ENCODE measurements around the gene ZMYND12. TPM values are rescaled to one million over a fixed set of nuclear protein-coding genes. Genes with fewer than 3 reads are reported as not detected.

Gene ZMYND12
- total and polyA plus RNA-seq, 4 donors: 0.26 to 1.1 TPM; not detected in 2

DNA sequence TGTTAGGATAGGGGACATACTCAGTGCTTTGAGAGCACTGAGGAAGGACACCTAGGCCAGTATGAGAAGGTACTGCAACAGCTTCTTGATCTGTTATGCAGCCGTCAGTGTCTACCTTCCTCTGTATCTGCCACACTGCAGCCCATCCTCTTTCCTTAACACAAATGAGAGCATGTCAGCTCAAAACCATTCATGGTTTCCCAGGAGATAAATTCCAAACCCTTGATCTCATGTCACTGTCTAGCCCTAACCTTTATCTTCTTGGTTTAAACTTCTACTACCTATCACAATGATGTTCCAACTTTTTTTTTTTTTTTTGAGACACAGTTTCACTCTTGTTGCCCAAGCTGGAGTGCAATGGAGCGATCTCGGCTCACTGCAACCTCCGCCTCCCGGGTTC is 1.4 kb downstream of the ZMYND12 start:
- ATAC-seq (ENCODE audit: low FRiP score): no peak
- H3K36me3 ChIP-seq (ENCODE audit: control insufficient read depth in 1 of 2, insufficient read depth in 2 of 2, low read length in 1 of 2): no peaks in the 10 kb centered on the region
- no peaks in the 10 kb centered on the region for H3K27me3 ChIP-seq (ENCODE audit: control insufficient read depth in 1 of 2, insufficient read depth in 2 of 2, low read length in 1 of 2)
- H3K4me3 ChIP-seq (ENCODE audit: low read length in 2 of 2): no peak overlapping the region
- H3K9me3 ChIP-seq (ENCODE audit: control insufficient read depth, low read length): no peaks in the 10 kb centered on the region
- WGBS, 2 donors: 96 to 97% methylated on average over 5 of the region's 5 CpGs
- no peaks in the 10 kb centered on the region for H3K4me1 ChIP-seq (ENCODE audit: control insufficient read depth in 1 of 2, insufficient read depth in 2 of 2, low read length in 2 of 2)
- DNase-seq: no peak
- intact Hi-C loops (cut with DNase I): no loop called here
- H3K27ac ChIP-seq (ENCODE audit: low read depth in 1 of 2, low read length in 2 of 2): no peak overlapping the region

DNA sequence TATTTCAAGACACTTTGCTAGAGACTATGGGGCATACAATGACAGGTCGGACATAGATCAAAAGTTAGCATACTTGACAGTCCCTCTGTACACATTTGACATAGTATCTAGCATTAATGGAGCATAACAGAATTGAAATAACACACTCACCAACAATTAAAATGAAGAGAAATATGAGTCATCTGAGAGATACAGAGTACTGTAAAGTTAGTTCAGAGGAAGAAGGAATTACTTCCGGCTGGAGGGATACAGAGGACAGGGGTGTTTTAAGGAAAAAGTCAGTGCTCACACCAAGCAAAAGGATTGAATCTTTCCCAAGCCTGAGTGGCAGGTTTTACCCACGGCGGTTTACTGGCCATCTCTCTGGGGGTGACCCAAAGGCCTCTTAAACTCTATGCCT is 2.4 kb downstream of the ZMYND12 start:
- ATAC-seq (ENCODE audit: low FRiP score) (no peak), DNase-seq (no peak)
- WGBS, 2 donors: 80 to 81% methylated on average over 4 of the region's 4 CpGs
- Histone ChIP-seq H3K4me3 (ENCODE audit: low read length in 2 of 2) (no peak overlapping the region), H3K27ac (ENCODE audit: low read depth in 1 of 2, low read length in 2 of 2) (no peak overlapping the region), H3K27me3 (ENCODE audit: control insufficient read depth in 1 of 2, insufficient read depth in 2 of 2, low read length in 1 of 2) (no peaks in the 10 kb centered on the region), H3K9me3 (ENCODE audit: control insufficient read depth, low read length) (no peaks in the 10 kb centered on the region), H3K4me1 (ENCODE audit: control insufficient read depth in 1 of 2, insufficient read depth in 2 of 2, low read length in 2 of 2) (no peaks in the 10 kb centered on the region), H3K36me3 (ENCODE audit: control insufficient read depth in 1 of 2, insufficient read depth in 2 of 2, low read length in 1 of 2) (no peaks in the 10 kb centered on the region)
- intact Hi-C loops (cut with DNase I): no loop called here

GRCh38 chr1:42450061-42450460 is 5.8 kb downstream of the ZMYND12 start:
- intact Hi-C loops (cut with DNase I): no loop called here
- no peaks in the 10 kb centered on the region for H3K9me3 ChIP-seq (ENCODE audit: control insufficient read depth, low read length)
- 58 to 59% methylated on average over 1 of the region's 1 CpG for WGBS, 2 donors
- no peaks in the 10 kb centered on the region for H3K36me3 ChIP-seq (ENCODE audit: control insufficient read depth in 1 of 2, insufficient read depth in 2 of 2, low read length in 1 of 2)
- H3K27me3 ChIP-seq (ENCODE audit: control insufficient read depth in 1 of 2, insufficient read depth in 2 of 2, low read length in 1 of 2): no peaks in the 10 kb centered on the region
- H3K4me3 ChIP-seq (ENCODE audit: low read length in 2 of 2): no peak overlapping the region
- no peak overlapping the region for H3K27ac ChIP-seq (ENCODE audit: low read depth in 1 of 2, low read length in 2 of 2)
- DNase-seq (no peak), ATAC-seq (ENCODE audit: low FRiP score) (no peak)
- H3K4me1 ChIP-seq (ENCODE audit: control insufficient read depth in 1 of 2, insufficient read depth in 2 of 2, low read length in 2 of 2): no peaks in the 10 kb centered on the region

- no peak for ATAC-seq (ENCODE audit: low FRiP score)
- Histone ChIP-seq H3K27me3 (ENCODE audit: control insufficient read depth in 1 of 2, insufficient read depth in 2 of 2, low read length in 1 of 2) (no peaks in the 10 kb centered on the region), H3K4me1 (ENCODE audit: control insufficient read depth in 1 of 2, insufficient read depth in 2 of 2, low read length in 2 of 2) (no peaks in the 10 kb centered on the region), H3K27ac (ENCODE audit: low read depth in 1 of 2, low read length in 2 of 2) (no peak overlapping the region), H3K4me3 (ENCODE audit: low read length in 2 of 2) (no peak overlapping the region), H3K9me3 (ENCODE audit: control insufficient read depth, low read length) (no peaks in the 10 kb centered on the region), H3K36me3 (ENCODE audit: control insufficient read depth in 1 of 2, insufficient read depth in 2 of 2, low read length in 1 of 2) (no peaks in the 10 kb centered on the region)
- intact Hi-C loops (cut with DNase I): no loop called here
- no peak for DNase-seq
These were observed 6.6 kb downstream of the ZMYND12 start for GRCh38 chr1:42449256-42449655.

- Histone ChIP-seq H3K27ac (ENCODE audit: low read depth in 1 of 2, low read length in 2 of 2) (no peak overlapping the region), H3K4me1 (ENCODE audit: control insufficient read depth in 1 of 2, insufficient read depth in 2 of 2, low read length in 2 of 2) (no peaks in the 10 kb centered on the region), H3K9me3 (ENCODE audit: control insufficient read depth, low read length) (no peaks in the 10 kb centered on the region), H3K36me3 (ENCODE audit: control insufficient read depth in 1 of 2, insufficient read depth in 2 of 2, low read length in 1 of 2) (no peaks in the 10 kb centered on the region), H3K27me3 (ENCODE audit: control insufficient read depth in 1 of 2, insufficient read depth in 2 of 2, low read length in 1 of 2) (no peaks in the 10 kb centered on the region), H3K4me3 (ENCODE audit: low read length in 2 of 2) (no peak overlapping the region)
- intact Hi-C loops (cut with DNase I): no loop called here
- DNase-seq (no peak), ATAC-seq (ENCODE audit: low FRiP score) (no peak)
- WGBS, 2 donors: 41 to 47% methylated on average over 2 of the region's 2 CpGs
These were observed 13.2 kb downstream of the ZMYND12 start for GRCh38 chr1:42442662-42443061.

DNA sequence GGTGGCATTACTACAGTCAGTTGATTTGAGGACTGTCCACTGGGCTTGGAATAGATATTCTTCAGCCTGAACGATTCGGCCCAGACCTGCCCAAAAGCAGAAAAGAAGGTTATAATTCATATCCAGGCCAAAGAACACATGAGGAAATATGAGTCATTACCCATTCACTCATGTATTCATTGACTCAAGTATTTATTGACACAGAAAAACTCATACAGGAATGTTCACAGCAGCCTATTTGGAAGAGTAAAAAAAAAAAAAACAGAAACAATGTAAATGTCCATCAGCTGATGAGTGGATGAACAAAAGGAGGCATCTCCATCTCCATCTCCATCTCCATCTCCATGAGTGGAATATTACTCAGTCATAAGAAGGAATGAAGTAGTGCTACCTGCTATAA is 15.9 kb downstream of the ZMYND12 start:
- no peaks in the 10 kb centered on the region for H3K36me3 ChIP-seq (ENCODE audit: control insufficient read depth in 1 of 2, insufficient read depth in 2 of 2, low read length in 1 of 2)
- intact Hi-C loops (cut with DNase I): loop anchor here in 1 of 2 donors (5.0 kb wide), 1 partner anchor 93 kb away; no protein-coding TSS in a partner anchor
- no peak overlapping the region for H3K27ac ChIP-seq (ENCODE audit: low read depth in 1 of 2, low read length in 2 of 2)
- DNase-seq (no peak), ATAC-seq (ENCODE audit: low FRiP score) (no peak)
- no peaks in the 10 kb centered on the region for H3K9me3 ChIP-seq (ENCODE audit: control insufficient read depth, low read length)
- no peak overlapping the region for H3K4me3 ChIP-seq (ENCODE audit: low read length in 2 of 2)
- 4 to 7% methylated on average over 2 of the region's 2 CpGs for WGBS, 2 donors
- no peaks in the 10 kb centered on the region for H3K27me3 ChIP-seq (ENCODE audit: control insufficient read depth in 1 of 2, insufficient read depth in 2 of 2, low read length in 1 of 2)
- H3K4me1 ChIP-seq (ENCODE audit: control insufficient read depth in 1 of 2, insufficient read depth in 2 of 2, low read length in 2 of 2): no peaks in the 10 kb centered on the region

DNA sequence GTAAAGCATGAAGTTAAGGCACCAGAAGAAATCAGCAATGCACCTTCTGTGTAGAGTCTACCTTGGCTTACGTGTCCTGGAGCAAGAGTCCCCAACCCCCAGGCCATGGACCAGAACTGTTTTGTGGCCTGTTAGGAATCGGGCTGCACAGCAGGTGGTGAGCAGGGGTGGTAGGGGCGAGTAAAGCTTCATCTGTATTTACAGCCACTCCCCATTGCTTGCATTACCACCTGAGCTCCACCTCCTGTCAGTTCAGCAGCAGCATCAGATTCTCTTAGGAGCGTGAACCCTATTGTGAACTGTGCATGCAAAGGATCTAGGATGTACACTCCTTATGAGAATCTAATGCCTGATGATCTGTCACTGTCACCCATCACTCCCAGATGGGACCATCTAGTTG is 21.5 kb downstream of the ZMYND12 start:
- intact Hi-C loops (cut with DNase I): no loop called here

GRCh38 chr1:42433369-42433768 is 22.5 kb downstream of the ZMYND12 start:
- intact Hi-C loops (cut with DNase I): no loop called here

More for the DNA sequence above, 21.5 kb downstream of the ZMYND12 start:
- Histone ChIP-seq H3K4me3 (ENCODE audit: low read length in 2 of 2) (no peak overlapping the region), H3K36me3 (ENCODE audit: control insufficient read depth in 1 of 2, insufficient read depth in 2 of 2, low read length in 1 of 2) (no peaks in the 10 kb centered on the region), H3K4me1 (ENCODE audit: control insufficient read depth in 1 of 2, insufficient read depth in 2 of 2, low read length in 2 of 2) (no peaks in the 10 kb centered on the region), H3K27ac (ENCODE audit: low read depth in 1 of 2, low read length in 2 of 2) (no peak overlapping the region), H3K9me3 (ENCODE audit: control insufficient read depth, low read length) (no peaks in the 10 kb centered on the region), H3K27me3 (ENCODE audit: control insufficient read depth in 1 of 2, insufficient read depth in 2 of 2, low read length in 1 of 2) (no peaks in the 10 kb centered on the region)
- DNase-seq (no peak), ATAC-seq (ENCODE audit: low FRiP score) (no peak)
- WGBS, 2 donors: 92 to 98% methylated on average over 4 of the region's 4 CpGs

DNA sequence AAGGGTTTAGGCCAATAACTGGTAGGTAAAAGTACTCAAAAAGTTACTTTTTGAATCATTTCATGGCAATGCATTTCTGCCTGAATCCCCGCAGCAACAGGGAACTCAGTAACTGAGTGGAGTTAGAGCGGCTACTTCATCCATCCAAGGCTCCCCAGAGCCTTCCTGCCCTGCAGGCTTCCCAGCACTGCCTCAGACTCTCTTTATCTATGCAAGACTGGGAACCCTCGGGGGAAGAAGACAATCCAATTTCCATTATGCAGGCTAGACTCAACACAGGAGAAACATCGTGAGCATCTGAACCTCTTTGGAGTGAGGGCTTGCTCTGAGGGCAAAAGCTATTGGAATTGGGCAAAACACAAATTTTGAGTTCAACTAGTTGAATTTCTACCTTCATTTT is 23.1 kb downstream of the ZMYND12 start:
- Histone ChIP-seq H3K4me3 (ENCODE audit: low read length in 2 of 2) (no peak overlapping the region), H3K9me3 (ENCODE audit: control insufficient read depth, low read length) (no peaks in the 10 kb centered on the region), H3K36me3 (ENCODE audit: control insufficient read depth in 1 of 2, insufficient read depth in 2 of 2, low read length in 1 of 2) (no peaks in the 10 kb centered on the region), H3K27me3 (ENCODE audit: control insufficient read depth in 1 of 2, insufficient read depth in 2 of 2, low read length in 1 of 2) (no peaks in the 10 kb centered on the region), H3K27ac (ENCODE audit: low read depth in 1 of 2, low read length in 2 of 2) (no peak overlapping the region), H3K4me1 (ENCODE audit: control insufficient read depth in 1 of 2, insufficient read depth in 2 of 2, low read length in 2 of 2) (no peaks in the 10 kb centered on the region)
- ATAC-seq (ENCODE audit: low FRiP score) (no peak), DNase-seq (no peak)
- WGBS, 2 donors: 88 to 90% methylated on average over 4 of the region's 4 CpGs
- intact Hi-C loops (cut with DNase I): no loop called here

More at GRCh38 chr1:42433369-42433768, 22.5 kb downstream of the ZMYND12 start:
- Histone ChIP-seq H3K36me3 (ENCODE audit: control insufficient read depth in 1 of 2, insufficient read depth in 2 of 2, low read length in 1 of 2) (no peaks in the 10 kb centered on the region), H3K9me3 (ENCODE audit: control insufficient read depth, low read length) (no peaks in the 10 kb centered on the region), H3K27me3 (ENCODE audit: control insufficient read depth in 1 of 2, insufficient read depth in 2 of 2, low read length in 1 of 2) (no peaks in the 10 kb centered on the region), H3K4me3 (ENCODE audit: low read length in 2 of 2) (no peak overlapping the region), H3K4me1 (ENCODE audit: control insufficient read depth in 1 of 2, insufficient read depth in 2 of 2, low read length in 2 of 2) (no peaks in the 10 kb centered on the region), H3K27ac (ENCODE audit: low read depth in 1 of 2, low read length in 2 of 2) (no peak overlapping the region)
- DNase-seq (no peak), ATAC-seq (ENCODE audit: low FRiP score) (no peak)
- 81% methylated on average over 6 of the region's 6 CpGs for WGBS, 2 donors
